DND-41 (cell line): Measurements from ENCODE around the gene DPM3.

ENCODE experiments used
- ATAC-seq: fragments of 200-7000 bp; cut with Tn5 transposase; 3 replicates; pipeline ENCODE4 v1.9.1; 2021; ENCODE audit warnings: low read depth; ENCODE audit not compliant: insufficient read depth
- DNase-seq: peaks from one replicate; pipeline ENCODE4 v3.0.0-alpha.2; 2020
- H2AFZ ChIP-seq: 2 replicates; pipeline ENCODE4 v1.6.0; 2012; ENCODE audit warnings: low read depth, low read length
- H3K27ac ChIP-seq: 2 replicates; pipeline ENCODE4 v1.5.1; 2012; ENCODE audit warnings: low read length, inconsistent platforms
- H3K27me3 ChIP-seq: fragments of 200-600 bp; sonication (generic); 2 replicates; pipeline ENCODE4 v1.6.0; 2012; ENCODE audit warnings: low read length, mild to moderate bottlenecking, inconsistent platforms; ENCODE audit not compliant: insufficient read depth, poor library complexity
- H3K36me3 ChIP-seq: 2 replicates; pipeline ENCODE4 v1.5.1; 2012; ENCODE audit warnings: low read length, inconsistent platforms; ENCODE audit not compliant: insufficient read depth
- H3K4me1 ChIP-seq: 2 replicates; pipeline ENCODE4 v1.5.1; 2012; ENCODE audit warnings: mild to moderate bottlenecking, low read length; ENCODE audit not compliant: insufficient read depth
- H3K4me2 ChIP-seq: 2 replicates; pipeline ENCODE4 v1.6.0; 2012; ENCODE audit warnings: mild to moderate bottlenecking, moderate library complexity, low read length, inconsistent platforms; ENCODE audit not compliant: insufficient read depth
- H3K4me3 ChIP-seq, 2 experiments: fragments of 200-600 bp in 1 of 2; shearing (Covaris generic) in 1 of 2; 2 replicates each; pipeline ENCODE4 v1.5.1; 2012 to 2016; ENCODE audit warnings: inconsistent platforms in 2 of 2, low read length in 2 of 2, mild to moderate bottlenecking in 2 of 2, low read depth in 1 of 2, moderate library complexity in 1 of 2
- H3K79me2 ChIP-seq: 2 replicates; pipeline ENCODE4 v1.6.0; 2012; ENCODE audit warnings: low read length, inconsistent platforms; ENCODE audit not compliant: insufficient read depth
- H3K9ac ChIP-seq: 2 replicates; pipeline ENCODE4 v1.6.0; 2012; ENCODE audit warnings: low read depth, mild to moderate bottlenecking, inconsistent platforms, low read length, moderate library complexity
- H3K9me3 ChIP-seq: 2 replicates; pipeline ENCODE4 v1.5.1; 2012; ENCODE audit warnings: low read length, moderate library complexity, mild to moderate bottlenecking, inconsistent platforms; ENCODE audit not compliant: insufficient read depth, severe bottlenecking
- H4K20me1 ChIP-seq: 2 replicates; pipeline ENCODE4 v1.6.0; 2012; ENCODE audit warnings: low read length; ENCODE audit not compliant: insufficient read depth
- CTCF ChIP-seq: IDR thresholded peaks from 2 replicates; pipeline ENCODE4 v1.5.1; 2012; ENCODE audit warnings: borderline replicate concordance, low read length, moderate library complexity, mild to moderate bottlenecking; ENCODE audit not compliant: poor library complexity, severe bottlenecking; ENCODE audit errors: extremely low read depth
- EZH2 ChIP-seq: IDR thresholded peaks from 3 replicates; pipeline ENCODE4 v1.6.1; 2012; ENCODE audit warnings: borderline replicate concordance, low read depth, mild to moderate bottlenecking, moderate library complexity, low read length, inconsistent platforms; ENCODE audit not compliant: severe bottlenecking

Gene DPM3

GRCh38 chr1:155106862-155107261 is 33.5 kb downstream of the DPM3 start:
- Histone ChIP-seq H3K4me1 (no peaks in the 10 kb centered on the region), H3K36me3 (no peaks in the 10 kb centered on the region)

GRCh38 chr1:155105604-155106011 is 34.7 kb downstream of the DPM3 start:
- Histone ChIP-seq H3K9ac (no peak overlapping the region), H3K27me3 (peaks cover 10% of the 10 kb centered on the region), H3K27ac (no peak overlapping the region)

More at GRCh38 chr1:155106862-155107261, 33.5 kb downstream of the DPM3 start:
- H3K4me3 ChIP-seq: no peak overlapping the region
- ATAC-seq: no peak
- H2AFZ ChIP-seq: no peak overlapping the region
- no peak overlapping the region for H3K4me2 ChIP-seq
- H3K27me3 ChIP-seq: peaks cover 10% of the 10 kb centered on the region
- no peaks in the 10 kb centered on the region for H4K20me1 ChIP-seq
- H3K9me3 ChIP-seq: no peaks in the 10 kb centered on the region
- DNase-seq: no peak
- no peak overlapping the region for H3K27ac ChIP-seq
- H3K79me2 ChIP-seq: no peaks in the 10 kb centered on the region
- no peak for TF ChIP-seq EZH2
- no peak for TF ChIP-seq CTCF
- H3K9ac ChIP-seq: no peak overlapping the region

GRCh38 chr1:155104605-155105534 is 35.5 kb downstream of the DPM3 start:
- H3K4me1 ChIP-seq: no peaks in the 10 kb centered on the region

More at GRCh38 chr1:155105604-155106011, 34.7 kb downstream of the DPM3 start:
- ATAC-seq (no peak), DNase-seq (no peak)
- TF ChIP-seq CTCF (no peak), EZH2 (no peak)
- Histone ChIP-seq H3K36me3 (no peaks in the 10 kb centered on the region), H3K4me3 (no peak overlapping the region), H3K9me3 (no peaks in the 10 kb centered on the region), H2AFZ (no peak overlapping the region), H3K4me2 (no peak overlapping the region), H3K4me1 (no peaks in the 10 kb centered on the region), H3K79me2 (no peaks in the 10 kb centered on the region), H4K20me1 (no peaks in the 10 kb centered on the region)

More at GRCh38 chr1:155104605-155105534, 35.5 kb downstream of the DPM3 start:
- Histone ChIP-seq H3K4me3 (no peak overlapping the region), H3K36me3 (no peaks in the 10 kb centered on the region), H3K79me2 (no peaks in the 10 kb centered on the region), H4K20me1 (no peaks in the 10 kb centered on the region), H3K9ac (no peak overlapping the region), H3K4me2 (no peak overlapping the region), H3K27me3 (peaks cover 10% of the 10 kb centered on the region), H3K27ac (no peak overlapping the region), H3K9me3 (no peaks in the 10 kb centered on the region), H2AFZ (no peak overlapping the region)
- ATAC-seq (no peak), DNase-seq (no peak)
- TF ChIP-seq CTCF: no peak
- no peak for TF ChIP-seq EZH2
